ENCODE measurements around the gene TMEM272.

- TF ChIP-seq EZH2 (IDR thresholded peaks at IDR 0.05; ENCODE audit: borderline replicate concordance, insufficient read depth, low read depth, low read length, poor library complexity, severe bottlenecking), result no peak
- TF ChIP-seq CTCF (IDR thresholded peaks at IDR 0.05), result no peak
These were observed 61.4 kb downstream of the TMEM272 start for GRCh38 chr13:51783428-51784094.
